Endothelial cell of umbilical vein (primary cell): ENCODE data around the gene NPIPB2. TPM values are rescaled to one million over a fixed set of nuclear protein-coding genes. Genes with fewer than 3 reads are reported as not detected.

Source experiments
- BruUV-seq: library from RNA; stranded (reverse); fragments of 400-500 nt; replicated peaks from 2 replicates; lab custom pipeline; 2021; lab: Mats Ljungman, UMichigan
- CTCF ChIA-PET: fragments of 300-600, 350-600 bp; sonication (Branson Sonifier 250); formaldehyde crosslinking; loops from one replicate; lab custom pipeline; 2021; ENCODE audit warnings: antibody characterized with exemption, inconsistent platforms; lab: Charles Lee
- POLR2A ChIA-PET: fragments of 300-600, 350-600 bp; sonication (Branson Sonifier 250); formaldehyde crosslinking; loops from one replicate; lab custom pipeline; 2021; ENCODE audit warnings: antibody characterized with exemption, inconsistent platforms; lab: Charles Lee
- DNase-seq: peaks from one replicate; pipeline ENCODE4 v3.0.0-alpha.2; 2011; ENCODE audit warnings: low read depth, low spot score
- FAIRE-seq: peaks from 2 replicates; lab custom pipeline; 2011; peaks lifted over from hg19 to GRCh38; lab: Jason Lieb, UNC
- H2AFZ ChIP-seq: 2 replicates; pipeline ENCODE4 v1.6.0; 2012; ENCODE audit warnings: low read depth, low read length, control low read depth, inconsistent platforms
- H3K27ac ChIP-seq: 2 replicates; pipeline ENCODE4 v1.5.1; 2011; ENCODE audit warnings: low read depth, mild to moderate bottlenecking, control low read depth, low read length, moderate library complexity; ENCODE audit not compliant: insufficient read depth
- H3K27me3 ChIP-seq, 2 experiments: 2 replicates each; pipeline versions ENCODE4 v1.6.0 to v1.6.1; 2011; ENCODE audit warnings: low read length in 2 of 2, mixed read lengths in 1 of 2; ENCODE audit not compliant: control insufficient read depth in 2 of 2, insufficient read depth in 2 of 2
- H3K36me3 ChIP-seq, 2 experiments: 2 replicates in 1 of 2; 3 replicates in 1 of 2; pipeline ENCODE4 v1.5.1; 2011; ENCODE audit warnings: low read length in 2 of 2, mild to moderate bottlenecking in 1 of 2, moderate library complexity in 1 of 2; ENCODE audit not compliant: control insufficient read depth in 2 of 2, insufficient read depth in 2 of 2; ENCODE audit errors: extremely low read depth in 1 of 2
- H3K4me1 ChIP-seq: 3 replicates; pipeline ENCODE4 v1.5.1; 2011; ENCODE audit warnings: mild to moderate bottlenecking, low read length; ENCODE audit not compliant: control insufficient read depth, insufficient read depth; ENCODE audit errors: extremely low read depth
- H3K4me2 ChIP-seq: 2 replicates; pipeline ENCODE4 v1.6.1; 2011; ENCODE audit warnings: low read length, control low read depth, mixed read lengths; ENCODE audit not compliant: insufficient read depth
- H3K4me3 ChIP-seq, 3 experiments: fragments of 200-600 bp in 1 of 3; sonication (generic), shearing (Covaris generic) in 1 of 3; replicated peaks in 1 of 3; 2 replicates each; pipeline ENCODE4 v1.5.1; 2011 to 2016; ENCODE audit warnings: control low read depth in 3 of 3, low read length in 3 of 3, mild to moderate bottlenecking in 2 of 3, inconsistent platforms in 1 of 3, low read depth in 1 of 3, moderate library complexity in 1 of 3; ENCODE audit not compliant: insufficient read depth in 1 of 3
- H3K79me2 ChIP-seq: 2 replicates; pipeline ENCODE4 v1.6.0; 2012; ENCODE audit warnings: low read length, inconsistent platforms; ENCODE audit not compliant: control insufficient read depth, insufficient read depth
- H3K9ac ChIP-seq: replicated peaks from 2 replicates; pipeline ENCODE3; 2011; ENCODE audit warnings: low read length, control low read depth; ENCODE audit not compliant: insufficient read depth; ENCODE audit errors: extremely low read depth
- H3K9me1 ChIP-seq: replicated peaks from 3 replicates; pipeline ENCODE4 v1.6.0; 2011; ENCODE audit warnings: mild to moderate bottlenecking, low read length; ENCODE audit not compliant: control insufficient read depth, insufficient read depth; ENCODE audit errors: extremely low read depth
- H3K9me3 ChIP-seq: replicated peaks from 2 replicates; pipeline ENCODE4 v1.5.1; 2012; ENCODE audit warnings: low read length, inconsistent platforms; ENCODE audit not compliant: control insufficient read depth, insufficient read depth
- H4K20me1 ChIP-seq: replicated peaks from 2 replicates; pipeline ENCODE3; 2011; ENCODE audit warnings: mild to moderate bottlenecking, low read length; ENCODE audit not compliant: control insufficient read depth, insufficient read depth; ENCODE audit errors: extremely low read depth
- EZH2 ChIP-seq: IDR thresholded peaks from 2 replicates; pipeline ENCODE4 v1.6.1; 2012; ENCODE audit warnings: borderline replicate concordance, low read depth, mild to moderate bottlenecking, moderate library complexity, low read length, inconsistent platforms; ENCODE audit not compliant: severe bottlenecking
- FOS ChIP-seq: IDR thresholded peaks from 2 replicates; pipeline ENCODE4 v1.6.1; 2011; ENCODE audit warnings: mild to moderate bottlenecking, low read length, moderate library complexity, borderline replicate concordance; ENCODE audit not compliant: insufficient read depth
- GATA2 ChIP-seq: IDR thresholded peaks from 2 replicates; pipeline ENCODE4 v1.7.0; 2011; ENCODE audit warnings: low read depth, mild to moderate bottlenecking, moderate library complexity, mixed read lengths, low read length; ENCODE audit not compliant: insufficient read length, insufficient read depth
- JUN ChIP-seq: IDR thresholded peaks from 2 replicates; pipeline ENCODE4 v1.6.1; 2011; ENCODE audit warnings: borderline replicate concordance, low read depth; ENCODE audit not compliant: insufficient read length, insufficient read depth
- MYC ChIP-seq: IDR thresholded peaks from one replicate; pipeline ENCODE4 v1.6.1; 2011; ENCODE audit warnings: mild to moderate bottlenecking, low read depth, low read length
- POLR2A ChIP-seq: IDR thresholded peaks from 2 replicates; pipeline ENCODE4 v1.6.1; 2012; ENCODE audit warnings: low read depth, mild to moderate bottlenecking, control low read depth, low read length
- POLR2AphosphoS5 ChIP-seq: IDR thresholded peaks from 2 replicates; pipeline ENCODE4 v1.6.1; 2012; ENCODE audit warnings: low read depth, mild to moderate bottlenecking, control low read depth, low read length, moderate library complexity; ENCODE audit not compliant: insufficient read depth
- dilution Hi-C: fragments of 300-500 bp; cut with MboI; formaldehyde crosslinking; loops from one replicate; pipeline ENCODE4 v1.15.0; 2019; ENCODE audit warnings: low sequenced_read_pairs; ENCODE audit not compliant: extremely low pct_ligation_motif_present
- intact Hi-C: fragments of 100-400 bp; cut with micrococcal nuclease; formaldehyde crosslinking; loops from one replicate; pipeline ENCODE4 v1.10.0; 2022
- polyA plus RNA-seq, 4 experiments: library from polyadenylated mRNA; depleted of rRNA in 3 of 4; stranded (reverse) in 3 of 4; unstranded in 1 of 4; fragments of >200 nt; gene quantifications; 2 replicates each; pipeline versions ENCODE4 v1.2.1 to v1.2.3, GENCODE V29; 2011 to 2012; ENCODE audit warnings: missing spikeins in 1 of 4
- total RNA-seq: library from RNA; stranded (reverse); gene quantifications from 2 replicates; pipeline ENCODE4 v1.2.3, GENCODE V29; 2021
- TF ChIP-seq, protein P1 (sequence below), 2 donors: IDR thresholded peaks; 1 replicate in 1 of 2; 2 replicates in 1 of 2; pipeline ENCODE4 v1.5.1; 2011; ENCODE audit warnings: low read length in 2 of 2, mild to moderate bottlenecking in 2 of 2, moderate library complexity in 2 of 2, control low read depth in 1 of 2, inconsistent platforms in 1 of 2, low read depth in 1 of 2; ENCODE audit not compliant: insufficient read depth in 1 of 2; ENCODE audit errors: extremely low read depth in 1 of 2
- TF ChIP-seq, protein P2 (sequence below): IDR thresholded peaks from 2 replicates; pipeline ENCODE4 v1.6.1; 2011; ENCODE audit not compliant: insufficient read depth, insufficient read length

NPIPB2 gene
- total and polyA plus RNA-seq, 2 donors (not counting 3 experiments of a cell fraction or from before 2014, with no cell fraction given) = 5.8 to 15.4 TPM

DNA sequence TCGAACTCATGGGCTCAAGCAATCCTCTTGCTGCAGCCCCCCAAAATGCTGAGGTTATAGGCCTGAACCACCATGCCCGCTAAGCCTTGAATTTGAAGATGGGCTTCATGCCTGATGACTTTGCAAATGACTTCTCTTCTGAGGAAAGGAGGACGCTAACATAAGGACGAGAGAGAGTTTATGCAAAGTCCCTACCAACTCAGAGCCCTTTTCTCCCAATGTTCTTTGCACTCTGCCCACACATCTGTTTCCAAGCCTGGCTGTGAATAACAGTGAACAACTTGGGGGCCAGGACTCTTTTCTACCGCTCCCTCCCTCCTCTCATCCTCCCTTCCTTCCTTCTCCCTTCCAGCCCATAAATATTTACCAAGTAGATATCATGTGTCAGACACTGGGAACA, 8.5 kb upstream of the NPIPB2 start:
- intact Hi-C loops = no loop called here
- H3K4me1 ChIP-seq = no peaks in the 10 kb centered on the region
- ChIA-PET CTCF (no interaction called here), POLR2A (no interaction called here)
- FAIRE-seq (no peak), DNase-seq (no peak)
- H3K9me1 ChIP-seq = no peaks in the 10 kb centered on the region
- no peaks in the 10 kb centered on the region for H3K36me3 ChIP-seq
- H4K20me1 ChIP-seq = no peaks in the 10 kb centered on the region
- H3K9ac ChIP-seq = no peak overlapping the region
- dilution Hi-C loops = no loop called here
- H3K4me2 ChIP-seq = no peak overlapping the region
- TF ChIP-seq, protein P1, sequence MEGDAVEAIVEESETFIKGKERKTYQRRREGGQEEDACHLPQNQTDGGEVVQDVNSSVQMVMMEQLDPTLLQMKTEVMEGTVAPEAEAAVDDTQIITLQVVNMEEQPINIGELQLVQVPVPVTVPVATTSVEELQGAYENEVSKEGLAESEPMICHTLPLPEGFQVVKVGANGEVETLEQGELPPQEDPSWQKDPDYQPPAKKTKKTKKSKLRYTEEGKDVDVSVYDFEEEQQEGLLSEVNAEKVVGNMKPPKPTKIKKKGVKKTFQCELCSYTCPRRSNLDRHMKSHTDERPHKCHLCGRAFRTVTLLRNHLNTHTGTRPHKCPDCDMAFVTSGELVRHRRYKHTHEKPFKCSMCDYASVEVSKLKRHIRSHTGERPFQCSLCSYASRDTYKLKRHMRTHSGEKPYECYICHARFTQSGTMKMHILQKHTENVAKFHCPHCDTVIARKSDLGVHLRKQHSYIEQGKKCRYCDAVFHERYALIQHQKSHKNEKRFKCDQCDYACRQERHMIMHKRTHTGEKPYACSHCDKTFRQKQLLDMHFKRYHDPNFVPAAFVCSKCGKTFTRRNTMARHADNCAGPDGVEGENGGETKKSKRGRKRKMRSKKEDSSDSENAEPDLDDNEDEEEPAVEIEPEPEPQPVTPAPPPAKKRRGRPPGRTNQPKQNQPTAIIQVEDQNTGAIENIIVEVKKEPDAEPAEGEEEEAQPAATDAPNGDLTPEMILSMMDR (IDR thresholded peaks at IDR 0.05; ENCODE audit: extremely low read depth in 1 of 2, insufficient read depth in 1 of 2, low read depth in 1 of 2, low read length in 2 of 2) = no peak
- TF ChIP-seq FOS (no peak), POLR2AphosphoS5 (no peak), POLR2A (no peak), EZH2 (no peak), JUN (no peak), MYC (no peak), GATA2 (no peak)
- TF ChIP-seq, protein P2, sequence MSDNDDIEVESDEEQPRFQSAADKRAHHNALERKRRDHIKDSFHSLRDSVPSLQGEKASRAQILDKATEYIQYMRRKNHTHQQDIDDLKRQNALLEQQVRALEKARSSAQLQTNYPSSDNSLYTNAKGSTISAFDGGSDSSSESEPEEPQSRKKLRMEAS = no peak
- H3K27ac ChIP-seq = no peak overlapping the region
- no TSS peak for BruUV-seq
- H3K79me2 ChIP-seq = no peaks in the 10 kb centered on the region
- H3K9me3 ChIP-seq = no peaks in the 10 kb centered on the region
- H3K27me3 ChIP-seq = peaks cover 0 to 2% of the 10 kb centered on the region in 2 experiments
- H3K4me3 ChIP-seq = no peak overlapping the region
- H2AFZ ChIP-seq = no peak overlapping the region
